Measurements from ENCODE around the gene SLC13A5. TPM values are rescaled to one million over a fixed set of nuclear protein-coding genes. Genes with fewer than 3 reads are reported as not detected.

SLC13A5 gene
- total and polyA plus RNA-seq, 4 donors = 88.4 to 399 (median 244) TPM

DNA sequence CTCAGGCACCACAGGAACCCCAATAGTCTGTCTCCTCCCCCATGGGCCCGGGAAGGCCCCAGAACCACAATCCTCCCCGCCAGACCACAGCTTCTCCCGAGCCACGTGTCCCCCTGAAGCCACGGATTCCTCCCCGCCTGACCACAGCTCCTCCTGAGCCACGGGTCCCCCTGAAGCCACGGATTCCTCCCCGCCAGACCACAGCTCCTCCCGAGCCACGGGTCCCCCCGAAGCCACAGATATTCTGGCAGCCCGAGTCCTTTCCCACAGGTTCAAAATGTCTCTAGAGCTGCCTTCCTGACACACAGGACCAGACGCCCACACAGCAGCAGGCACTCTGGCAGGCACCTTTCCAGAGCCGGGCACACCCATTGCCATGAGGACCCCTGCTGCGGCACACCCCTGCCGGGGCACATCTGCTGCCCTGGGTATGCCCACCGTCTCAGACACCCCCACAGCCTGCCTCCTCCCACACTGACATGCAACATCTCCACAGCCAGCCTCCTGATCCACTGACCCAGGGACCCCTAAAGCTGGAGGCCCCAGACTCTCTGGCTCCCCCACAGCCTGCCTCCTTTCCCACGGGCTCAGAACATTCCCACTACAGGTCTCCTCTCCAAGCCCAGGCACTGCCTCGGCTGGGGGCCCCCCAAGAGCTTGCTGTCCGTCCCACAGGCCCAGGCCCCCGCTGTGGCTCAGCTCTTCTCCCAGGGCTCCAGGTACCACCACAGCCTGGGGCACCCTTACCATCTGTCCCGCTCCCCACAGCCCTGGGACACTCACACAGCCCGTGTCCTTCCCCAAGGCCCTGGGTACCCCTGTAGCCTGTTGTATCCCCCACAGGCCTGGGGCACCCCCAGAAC, 74.9 kb downstream of the SLC13A5 start (continued):
- TF ChIP-seq RAD21 (IDR thresholded peaks at IDR 0.05) (no peak), HNF4G (IDR thresholded peaks at IDR 0.05) (no peak), YY1 (IDR thresholded peaks at IDR 0.05) (no peak), JUND (IDR thresholded peaks at IDR 0.05) (no peak)
- TF ChIP-seq, protein P1, sequence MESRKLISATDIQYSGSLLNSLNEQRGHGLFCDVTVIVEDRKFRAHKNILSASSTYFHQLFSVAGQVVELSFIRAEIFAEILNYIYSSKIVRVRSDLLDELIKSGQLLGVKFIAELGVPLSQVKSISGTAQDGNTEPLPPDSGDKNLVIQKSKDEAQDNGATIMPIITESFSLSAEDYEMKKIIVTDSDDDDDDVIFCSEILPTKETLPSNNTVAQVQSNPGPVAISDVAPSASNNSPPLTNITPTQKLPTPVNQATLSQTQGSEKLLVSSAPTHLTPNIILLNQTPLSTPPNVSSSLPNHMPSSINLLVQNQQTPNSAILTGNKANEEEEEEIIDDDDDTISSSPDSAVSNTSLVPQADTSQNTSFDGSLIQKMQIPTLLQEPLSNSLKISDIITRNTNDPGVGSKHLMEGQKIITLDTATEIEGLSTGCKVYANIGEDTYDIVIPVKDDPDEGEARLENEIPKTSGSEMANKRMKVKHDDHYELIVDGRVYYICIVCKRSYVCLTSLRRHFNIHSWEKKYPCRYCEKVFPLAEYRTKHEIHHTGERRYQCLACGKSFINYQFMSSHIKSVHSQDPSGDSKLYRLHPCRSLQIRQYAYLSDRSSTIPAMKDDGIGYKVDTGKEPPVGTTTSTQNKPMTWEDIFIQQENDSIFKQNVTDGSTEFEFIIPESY (IDR thresholded peaks at IDR 0.05) = no peak

DNA sequence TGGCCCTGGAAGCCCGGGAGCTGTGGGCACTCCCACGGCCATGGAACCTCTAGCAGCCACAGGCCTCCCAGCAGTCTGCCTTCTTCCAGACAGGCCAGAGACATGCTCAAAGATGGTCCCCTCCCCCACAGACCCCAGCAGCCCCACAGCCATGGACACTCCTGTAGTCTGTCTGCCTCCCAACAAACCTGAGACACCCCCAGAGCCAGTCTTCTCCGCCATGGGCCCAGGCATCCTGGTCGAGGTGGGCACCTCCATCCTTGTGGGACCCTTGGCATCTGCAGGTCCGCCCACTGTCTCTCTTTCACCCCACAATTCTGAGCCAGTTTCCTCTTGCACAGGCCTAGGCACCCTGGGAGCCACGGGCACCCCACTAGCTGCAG, 75.7 kb downstream of the SLC13A5 start:
- H3K36me3 ChIP-seq (ENCODE audit: control insufficient read depth in 4 of 4, insufficient read depth in 3 of 4, low read depth in 1 of 4, low read length in 3 of 4) = peaks cover 0 to 14% (median 12%) of the 10 kb centered on the region in 4 donors
- H3K4me1 ChIP-seq (ENCODE audit: control insufficient read depth in 4 of 4, insufficient read depth in 4 of 4, low read length in 3 of 4) = peaks cover 3 to 32% (median 23%) of the 10 kb centered on the region in 4 donors
- H3K4me3 ChIP-seq (ENCODE audit: low read depth in 1 of 3, low read length in 3 of 3) = no peak overlapping the region
- no peak overlapping the region for H3K27ac ChIP-seq (ENCODE audit: low read depth in 1 of 2, low read length in 2 of 2)
- H3K9me3 ChIP-seq (ENCODE audit: control insufficient read depth in 4 of 4, low read length in 3 of 4) = no peaks in the 10 kb centered on the region
- WGBS = 97% methylated on average over 6 of the region's 6 CpGs
- H3K27me3 ChIP-seq (ENCODE audit: control insufficient read depth in 4 of 4, insufficient read depth in 4 of 4, low read length in 3 of 4) = no peaks in the 10 kb centered on the region
- H3K9ac ChIP-seq (ENCODE audit: low read depth in 1 of 2, low read length in 2 of 2) = no peak overlapping the region
- no peak for TF ChIP-seq TAF1 (conservative IDR thresholded peaks at IDR 0.05)
- no peak for TF ChIP-seq HNF4G (IDR thresholded peaks at IDR 0.05)
- no peak for TF ChIP-seq FOXA2 (IDR thresholded peaks at IDR 0.05)
- TF ChIP-seq NR2F2 (IDR thresholded peaks at IDR 0.05) = no peak
- TF ChIP-seq RXRA (IDR thresholded peaks at IDR 0.05) = no peak
- TF ChIP-seq, protein P2, sequence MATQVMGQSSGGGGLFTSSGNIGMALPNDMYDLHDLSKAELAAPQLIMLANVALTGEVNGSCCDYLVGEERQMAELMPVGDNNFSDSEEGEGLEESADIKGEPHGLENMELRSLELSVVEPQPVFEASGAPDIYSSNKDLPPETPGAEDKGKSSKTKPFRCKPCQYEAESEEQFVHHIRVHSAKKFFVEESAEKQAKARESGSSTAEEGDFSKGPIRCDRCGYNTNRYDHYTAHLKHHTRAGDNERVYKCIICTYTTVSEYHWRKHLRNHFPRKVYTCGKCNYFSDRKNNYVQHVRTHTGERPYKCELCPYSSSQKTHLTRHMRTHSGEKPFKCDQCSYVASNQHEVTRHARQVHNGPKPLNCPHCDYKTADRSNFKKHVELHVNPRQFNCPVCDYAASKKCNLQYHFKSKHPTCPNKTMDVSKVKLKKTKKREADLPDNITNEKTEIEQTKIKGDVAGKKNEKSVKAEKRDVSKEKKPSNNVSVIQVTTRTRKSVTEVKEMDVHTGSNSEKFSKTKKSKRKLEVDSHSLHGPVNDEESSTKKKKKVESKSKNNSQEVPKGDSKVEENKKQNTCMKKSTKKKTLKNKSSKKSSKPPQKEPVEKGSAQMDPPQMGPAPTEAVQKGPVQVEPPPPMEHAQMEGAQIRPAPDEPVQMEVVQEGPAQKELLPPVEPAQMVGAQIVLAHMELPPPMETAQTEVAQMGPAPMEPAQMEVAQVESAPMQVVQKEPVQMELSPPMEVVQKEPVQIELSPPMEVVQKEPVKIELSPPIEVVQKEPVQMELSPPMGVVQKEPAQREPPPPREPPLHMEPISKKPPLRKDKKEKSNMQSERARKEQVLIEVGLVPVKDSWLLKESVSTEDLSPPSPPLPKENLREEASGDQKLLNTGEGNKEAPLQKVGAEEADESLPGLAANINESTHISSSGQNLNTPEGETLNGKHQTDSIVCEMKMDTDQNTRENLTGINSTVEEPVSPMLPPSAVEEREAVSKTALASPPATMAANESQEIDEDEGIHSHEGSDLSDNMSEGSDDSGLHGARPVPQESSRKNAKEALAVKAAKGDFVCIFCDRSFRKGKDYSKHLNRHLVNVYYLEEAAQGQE (IDR thresholded peaks at IDR 0.05) = no peak
- no peak for TF ChIP-seq RAD21 (IDR thresholded peaks at IDR 0.05)
- TF ChIP-seq, protein P3, sequence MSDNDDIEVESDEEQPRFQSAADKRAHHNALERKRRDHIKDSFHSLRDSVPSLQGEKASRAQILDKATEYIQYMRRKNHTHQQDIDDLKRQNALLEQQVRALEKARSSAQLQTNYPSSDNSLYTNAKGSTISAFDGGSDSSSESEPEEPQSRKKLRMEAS (IDR thresholded peaks at IDR 0.05) = no peak
- TF ChIP-seq HNF4A (conservative IDR thresholded peaks at IDR 0.05) = no peak
- no peak for TF ChIP-seq EGR1 (IDR thresholded peaks at IDR 0.05; ENCODE audit: low read depth in 2 of 2)
- no peak for TF ChIP-seq YY1 (IDR thresholded peaks at IDR 0.05)
- no peak for TF ChIP-seq JUND (IDR thresholded peaks at IDR 0.05)
- TF ChIP-seq, protein P4, sequence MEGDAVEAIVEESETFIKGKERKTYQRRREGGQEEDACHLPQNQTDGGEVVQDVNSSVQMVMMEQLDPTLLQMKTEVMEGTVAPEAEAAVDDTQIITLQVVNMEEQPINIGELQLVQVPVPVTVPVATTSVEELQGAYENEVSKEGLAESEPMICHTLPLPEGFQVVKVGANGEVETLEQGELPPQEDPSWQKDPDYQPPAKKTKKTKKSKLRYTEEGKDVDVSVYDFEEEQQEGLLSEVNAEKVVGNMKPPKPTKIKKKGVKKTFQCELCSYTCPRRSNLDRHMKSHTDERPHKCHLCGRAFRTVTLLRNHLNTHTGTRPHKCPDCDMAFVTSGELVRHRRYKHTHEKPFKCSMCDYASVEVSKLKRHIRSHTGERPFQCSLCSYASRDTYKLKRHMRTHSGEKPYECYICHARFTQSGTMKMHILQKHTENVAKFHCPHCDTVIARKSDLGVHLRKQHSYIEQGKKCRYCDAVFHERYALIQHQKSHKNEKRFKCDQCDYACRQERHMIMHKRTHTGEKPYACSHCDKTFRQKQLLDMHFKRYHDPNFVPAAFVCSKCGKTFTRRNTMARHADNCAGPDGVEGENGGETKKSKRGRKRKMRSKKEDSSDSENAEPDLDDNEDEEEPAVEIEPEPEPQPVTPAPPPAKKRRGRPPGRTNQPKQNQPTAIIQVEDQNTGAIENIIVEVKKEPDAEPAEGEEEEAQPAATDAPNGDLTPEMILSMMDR (IDR thresholded peaks at IDR 0.05; ENCODE audit: low read depth, low read length, missing input control) = no peak
- no peak for DNase-seq (ENCODE audit: low spot score)

Measured in liver (tissue), 9 donors.